Fibroblast of peridontal ligament (primary cell): ENCODE data around the gene CACNA2D1.

ENCODE experiments used
- DNase-seq: peaks from one replicate; pipeline ENCODE4 v3.0.0-alpha.2; 2010; ENCODE audit errors: extremely low read depth

Gene CACNA2D1

GRCh38 chr7:82443547-82444219, at the start of gene CACNA2D1:
TSS of gene CACNA2D1 (minus strand) at chr7:82443777.
- DNase-seq: peak; percentile 88

GRCh38 chr7:82481499-82482097, 38.0 kb upstream of the CACNA2D1 start:
- peak; percentile 68 for DNase-seq

DNA sequence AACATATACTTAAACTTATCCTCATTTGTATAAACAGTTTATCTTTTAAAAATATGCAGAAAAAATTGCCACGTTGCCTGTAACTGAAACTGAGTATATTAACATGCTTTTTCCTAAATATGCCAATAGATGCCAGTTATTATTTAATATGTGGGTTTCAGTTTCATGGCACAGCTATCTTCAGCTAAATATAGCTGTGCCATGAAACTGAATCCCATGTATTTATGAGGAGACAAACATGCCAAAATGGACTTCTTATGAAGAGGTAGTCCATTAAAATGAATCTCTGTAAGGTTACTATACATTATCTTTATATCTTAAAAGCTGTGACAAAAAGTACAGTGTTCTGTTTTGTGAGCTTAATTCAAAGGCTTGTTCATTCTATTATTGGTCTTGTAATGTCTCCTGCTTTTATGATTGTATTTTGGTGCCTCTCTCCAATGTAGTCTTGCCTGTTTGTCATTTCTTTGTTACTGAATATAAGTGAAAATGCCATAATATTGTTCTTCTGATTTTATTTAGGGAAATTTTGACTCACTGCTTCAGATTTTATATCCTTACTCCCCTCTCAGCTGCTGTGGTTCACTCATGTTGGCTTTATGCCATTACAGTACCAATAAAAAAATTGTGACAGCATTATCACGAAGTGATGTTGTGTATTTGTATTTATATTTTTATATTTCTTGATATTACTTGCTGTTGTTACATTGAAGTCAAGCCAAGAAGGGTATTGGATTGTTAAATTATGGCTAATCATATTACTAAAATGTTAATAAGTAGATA, 34.3 kb upstream of the CACNA2D1 start:
- DNase-seq: peak; percentile 15

DNA sequence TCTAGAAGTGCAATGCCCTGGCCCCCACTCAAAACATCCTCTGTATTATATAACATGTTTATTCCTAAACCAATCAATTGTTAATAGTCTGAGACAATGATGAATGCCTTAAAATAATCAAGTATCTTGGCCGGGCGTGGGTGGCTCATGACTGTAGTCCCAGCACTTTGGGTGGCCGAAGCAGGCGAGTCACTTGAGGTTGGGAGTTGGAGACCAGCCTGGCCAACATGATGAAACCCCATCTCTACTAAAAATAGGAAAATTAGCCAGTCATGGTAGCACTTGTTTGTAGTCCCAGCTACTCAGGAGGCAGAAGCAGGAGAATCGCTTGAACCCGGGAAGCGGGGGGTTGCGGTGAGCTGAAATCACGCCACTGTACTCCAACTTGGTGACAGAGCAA, 29.4 kb upstream of the CACNA2D1 start:
- peak; percentile 5 for DNase-seq

DNA sequence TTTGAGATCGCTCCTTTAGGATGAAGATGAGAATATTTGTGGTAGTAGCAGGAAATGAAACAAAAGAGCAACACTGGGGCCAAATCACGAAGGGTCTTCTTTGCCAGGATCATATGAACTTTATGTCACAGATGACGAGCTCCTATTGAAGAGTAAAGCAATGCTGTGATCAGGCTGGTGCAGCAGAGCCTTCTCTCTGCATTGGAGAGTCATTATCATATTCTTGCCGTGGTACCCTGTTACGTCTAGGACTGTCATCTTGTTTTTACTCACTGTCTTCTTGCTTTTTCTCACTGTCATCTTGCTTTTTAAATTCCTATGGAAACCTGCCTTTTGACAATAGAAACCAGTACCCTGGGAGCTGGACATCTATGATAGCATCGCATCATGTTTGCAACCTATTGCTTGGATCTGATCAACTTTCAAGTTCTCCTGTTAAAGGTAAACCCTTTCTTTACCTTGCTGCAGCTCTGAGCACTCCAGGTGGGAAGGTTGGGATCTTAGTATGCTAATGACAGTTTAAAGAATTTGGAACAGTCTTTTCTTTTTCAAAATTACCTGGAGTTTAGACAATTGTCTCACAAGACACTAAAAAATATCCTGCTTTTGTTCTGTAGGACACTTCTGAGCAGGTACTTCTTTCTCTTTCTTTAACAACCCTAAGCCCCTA, 27.9 kb upstream of the CACNA2D1 start:
- no peak for DNase-seq

- DNase-seq: no peak
These were observed 25.6 kb upstream of the CACNA2D1 start for GRCh38 chr7:82469207-82469606.

GRCh38 chr7:82468435-82468834, 24.9 kb upstream of the CACNA2D1 start:
- DNase-seq: no peak

DNA sequence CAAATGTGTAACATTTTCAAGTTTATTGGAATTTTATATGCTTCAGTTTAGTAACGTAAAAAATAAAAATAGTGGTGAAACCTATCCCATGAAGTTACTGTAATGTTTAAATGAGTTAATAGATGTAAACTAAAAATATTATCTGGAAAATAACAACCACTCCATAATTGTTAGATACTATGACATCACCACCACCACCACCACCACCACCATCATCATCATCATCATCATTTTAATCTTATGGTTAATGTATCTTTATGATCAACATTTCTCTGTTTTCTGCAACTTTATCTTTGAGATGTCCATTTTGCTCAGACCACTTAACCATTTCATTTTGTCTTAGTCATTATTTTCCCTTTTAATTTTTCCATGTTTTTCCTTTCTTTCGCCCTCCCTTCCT, 23.4 kb upstream of the CACNA2D1 start:
- no peak for DNase-seq

GRCh38 chr7:82464372-82464771, 20.8 kb upstream of the CACNA2D1 start:
- DNase-seq: no peak

DNA sequence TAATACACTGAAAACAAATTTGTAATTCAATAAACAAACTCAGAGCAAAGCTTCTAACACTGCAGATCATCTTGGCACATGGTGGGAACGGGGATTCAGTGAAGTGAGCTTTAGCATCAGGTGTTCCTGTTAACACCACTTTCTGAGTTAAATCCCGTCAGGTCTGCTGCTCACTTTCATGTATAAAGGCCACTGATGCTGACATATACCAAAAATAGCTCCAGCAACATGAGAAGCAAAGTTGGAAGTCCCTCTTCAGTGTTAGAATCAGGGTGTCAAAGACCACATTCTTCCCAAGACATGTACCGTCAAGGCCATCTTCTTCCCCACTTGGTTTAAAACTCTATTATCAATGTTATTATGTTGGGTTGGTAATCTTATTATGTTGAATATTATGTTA, 11.7 kb upstream of the CACNA2D1 start:
- no peak for DNase-seq

GRCh38 chr7:82450759-82451158, 7.2 kb upstream of the CACNA2D1 start:
- no peak for DNase-seq

DNA sequence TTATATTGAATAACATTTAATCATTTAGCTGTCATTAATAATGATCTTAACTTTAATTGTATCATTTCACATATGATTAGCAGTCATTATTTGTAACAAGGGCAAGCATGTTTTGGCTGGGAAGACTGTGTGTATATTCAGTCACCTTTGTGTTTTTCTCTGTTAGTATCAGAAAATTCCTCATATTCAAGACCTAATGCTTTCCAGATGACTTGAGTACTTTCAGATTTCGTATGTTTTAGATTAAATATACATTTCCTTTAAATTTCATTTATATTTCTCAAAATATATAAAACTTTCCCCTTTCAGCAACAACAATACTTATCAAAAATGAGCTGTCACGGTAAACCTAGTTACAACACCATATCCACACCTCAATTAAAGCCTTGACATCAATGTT, 6.3 kb upstream of the CACNA2D1 start:
- peak; percentile 22 for DNase-seq

DNA sequence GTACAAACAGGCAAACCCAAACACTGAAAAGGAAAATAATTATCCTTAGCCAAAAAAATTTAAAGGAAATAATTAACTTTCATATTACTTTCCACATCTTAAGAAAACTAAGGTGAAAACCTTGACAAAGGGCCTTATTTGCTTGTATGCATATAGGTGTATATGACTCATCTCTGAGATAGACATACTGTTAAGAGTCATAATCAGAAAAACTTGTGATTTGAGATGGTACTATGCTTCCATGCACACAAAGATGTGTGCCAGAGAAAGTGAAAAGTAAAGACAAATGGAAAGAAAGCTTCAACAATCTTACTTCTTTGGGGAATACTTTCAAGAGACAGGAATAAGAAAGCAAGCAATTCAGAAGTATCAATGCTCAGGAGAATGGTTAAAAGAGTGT, 3.3 kb upstream of the CACNA2D1 start:
- no peak for DNase-seq

- DNase-seq: no peak
These were observed 1.7 kb upstream of the CACNA2D1 start for GRCh38 chr7:82445271-82445670.

DNA sequence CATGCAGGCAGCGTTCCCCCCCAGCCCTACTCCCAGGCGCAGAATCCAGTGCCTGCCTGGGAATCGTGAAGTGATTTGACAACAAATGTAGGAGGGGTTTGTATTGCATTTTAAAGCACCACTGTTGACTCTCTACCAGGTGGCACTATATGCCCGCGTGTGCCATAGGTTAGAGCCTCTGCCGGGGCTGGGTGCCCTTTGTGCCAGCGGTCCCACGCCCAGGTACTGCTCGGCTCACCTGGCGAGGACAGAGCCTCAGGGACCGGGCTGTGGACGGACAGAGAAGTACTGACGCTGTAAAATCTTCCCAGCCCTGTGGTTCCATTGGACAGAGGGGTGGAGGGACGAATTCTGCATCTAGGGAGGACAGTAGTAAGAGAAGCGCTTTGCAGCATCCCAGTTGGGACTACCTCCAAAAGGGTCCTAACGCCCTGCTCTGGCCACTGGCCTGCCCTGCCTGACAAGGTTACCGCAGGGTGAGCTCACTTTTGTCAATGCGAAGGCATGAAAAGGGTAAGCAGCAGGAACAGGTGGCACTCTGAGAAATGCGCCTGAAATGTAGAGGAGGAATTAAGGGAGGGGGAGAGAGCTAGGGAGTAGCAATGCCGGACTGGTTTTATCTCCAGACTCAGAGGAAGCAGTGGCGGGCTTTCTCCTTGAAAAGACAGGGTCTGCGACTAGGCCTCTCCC, 788 bp upstream of the CACNA2D1 start:
- no peak for DNase-seq

- peak; percentile 37 for DNase-seq
These were observed 486 bp downstream of the CACNA2D1 start for GRCh38 chr7:82443036-82443546.

- DNase-seq: peak; percentile 18
These were observed 1.0 kb downstream of the CACNA2D1 start for GRCh38 chr7:82442492-82443035.

GRCh38 chr7:82441669-82442478, 1.7 kb downstream of the CACNA2D1 start:
- peak; percentile 32 for DNase-seq

GRCh38 chr7:82438521-82438920, 5.1 kb downstream of the CACNA2D1 start:
- DNase-seq: no peak

GRCh38 chr7:82435769-82436168, 7.8 kb downstream of the CACNA2D1 start:
- no peak for DNase-seq
